ENCODE results near the gene KCTD3.

KCTD3 gene

GRCh38 chr1:215566556-215567490 lies at the start of gene KCTD3:
Gene KCTD3 (plus strand): TSS chr1:215567304. CDS start chr1:215567686, 382 bp downstream.
- peak within 1 kb of the TSS; percentile 64 for H3K9ac ChIP-seq (ENCODE audit: low read depth, low read length)
- no peaks in the 10 kb centered on the region for H3K9me3 ChIP-seq (ENCODE audit: control insufficient read depth, insufficient read depth, low read length)
- H3K36me3 ChIP-seq (ENCODE audit: insufficient read depth, low read length) = no peaks in the 10 kb centered on the region
- H3K4me1 ChIP-seq (ENCODE audit: insufficient read depth, low read length) = peaks cover 8% of the 10 kb centered on the region; the same call in 1 of the 2 replicates

GRCh38 chr1:215517441-215517891 lies 49.6 kb upstream of the KCTD3 start:
- Histone ChIP-seq H3K9me3 (ENCODE audit: control insufficient read depth, insufficient read depth, low read length) (no peaks in the 10 kb centered on the region), H3K9ac (ENCODE audit: low read depth, low read length) (no peak overlapping the region), H3K36me3 (ENCODE audit: insufficient read depth, low read length) (no peaks in the 10 kb centered on the region), H3K4me1 (ENCODE audit: insufficient read depth, low read length) (no peaks in the 10 kb centered on the region)

- Histone ChIP-seq H3K36me3 (ENCODE audit: insufficient read depth, low read length) (no peaks in the 10 kb centered on the region), H3K9me3 (ENCODE audit: control insufficient read depth, insufficient read depth, low read length) (no peaks in the 10 kb centered on the region), H3K4me1 (ENCODE audit: insufficient read depth, low read length) (no peaks in the 10 kb centered on the region), H3K9ac (ENCODE audit: low read depth, low read length) (no peak overlapping the region)
Measured at GRCh38 chr1:215518594-215518993, 48.5 kb upstream of the KCTD3 start.

GRCh38 chr1:215521279-215521678 lies 45.8 kb upstream of the KCTD3 start:
- H3K4me1 ChIP-seq (ENCODE audit: insufficient read depth, low read length) = no peaks in the 10 kb centered on the region
- H3K36me3 ChIP-seq (ENCODE audit: insufficient read depth, low read length) = no peaks in the 10 kb centered on the region
- no peak overlapping the region for H3K9ac ChIP-seq (ENCODE audit: low read depth, low read length)
- no peaks in the 10 kb centered on the region for H3K9me3 ChIP-seq (ENCODE audit: control insufficient read depth, insufficient read depth, low read length)

- Histone ChIP-seq H3K9ac (ENCODE audit: low read depth, low read length) (no peak overlapping the region), H3K9me3 (ENCODE audit: control insufficient read depth, insufficient read depth, low read length) (no peaks in the 10 kb centered on the region), H3K36me3 (ENCODE audit: insufficient read depth, low read length) (no peaks in the 10 kb centered on the region), H3K4me1 (ENCODE audit: insufficient read depth, low read length) (no peaks in the 10 kb centered on the region)
Measured at GRCh38 chr1:215523128-215523861, 43.8 kb upstream of the KCTD3 start.

- H3K36me3 ChIP-seq (ENCODE audit: insufficient read depth, low read length) = no peaks in the 10 kb centered on the region
- H3K9ac ChIP-seq (ENCODE audit: low read depth, low read length) = no peak overlapping the region
- H3K9me3 ChIP-seq (ENCODE audit: control insufficient read depth, insufficient read depth, low read length) = no peaks in the 10 kb centered on the region
- no peaks in the 10 kb centered on the region for H3K4me1 ChIP-seq (ENCODE audit: insufficient read depth, low read length)
Measured at GRCh38 chr1:215523906-215524305, 43.2 kb upstream of the KCTD3 start.

GRCh38 chr1:215526147-215526845 lies 40.8 kb upstream of the KCTD3 start:
- Histone ChIP-seq H3K36me3 (ENCODE audit: insufficient read depth, low read length) (no peaks in the 10 kb centered on the region), H3K9ac (ENCODE audit: low read depth, low read length) (no peak overlapping the region), H3K9me3 (ENCODE audit: control insufficient read depth, insufficient read depth, low read length) (no peaks in the 10 kb centered on the region), H3K4me1 (ENCODE audit: insufficient read depth, low read length) (no peaks in the 10 kb centered on the region)

GRCh38 chr1:215526846-215527151 lies 40.3 kb upstream of the KCTD3 start:
- no peaks in the 10 kb centered on the region for H3K4me1 ChIP-seq (ENCODE audit: insufficient read depth, low read length)
- no peaks in the 10 kb centered on the region for H3K9me3 ChIP-seq (ENCODE audit: control insufficient read depth, insufficient read depth, low read length)
- no peak overlapping the region for H3K9ac ChIP-seq (ENCODE audit: low read depth, low read length)
- no peaks in the 10 kb centered on the region for H3K36me3 ChIP-seq (ENCODE audit: insufficient read depth, low read length)

- Histone ChIP-seq H3K9ac (ENCODE audit: low read depth, low read length) (no peak overlapping the region), H3K9me3 (ENCODE audit: control insufficient read depth, insufficient read depth, low read length) (no peaks in the 10 kb centered on the region), H3K36me3 (ENCODE audit: insufficient read depth, low read length) (no peaks in the 10 kb centered on the region), H3K4me1 (ENCODE audit: insufficient read depth, low read length) (no peaks in the 10 kb centered on the region)
Measured at GRCh38 chr1:215529111-215529510, 38.0 kb upstream of the KCTD3 start.

GRCh38 chr1:215529571-215529970 lies 37.5 kb upstream of the KCTD3 start:
- Histone ChIP-seq H3K9ac (ENCODE audit: low read depth, low read length) (no peak overlapping the region), H3K4me1 (ENCODE audit: insufficient read depth, low read length) (no peaks in the 10 kb centered on the region), H3K36me3 (ENCODE audit: insufficient read depth, low read length) (no peaks in the 10 kb centered on the region), H3K9me3 (ENCODE audit: control insufficient read depth, insufficient read depth, low read length) (no peaks in the 10 kb centered on the region)

- Histone ChIP-seq H3K36me3 (ENCODE audit: insufficient read depth, low read length) (no peaks in the 10 kb centered on the region), H3K4me1 (ENCODE audit: insufficient read depth, low read length) (no peaks in the 10 kb centered on the region), H3K9ac (ENCODE audit: low read depth, low read length) (no peak overlapping the region), H3K9me3 (ENCODE audit: control insufficient read depth, insufficient read depth, low read length) (no peaks in the 10 kb centered on the region)
Measured at GRCh38 chr1:215530401-215530984, 36.6 kb upstream of the KCTD3 start.

- Histone ChIP-seq H3K36me3 (ENCODE audit: insufficient read depth, low read length) (no peaks in the 10 kb centered on the region), H3K9ac (ENCODE audit: low read depth, low read length) (no peak overlapping the region; the same call in 1 of the 2 replicates), H3K9me3 (ENCODE audit: control insufficient read depth, insufficient read depth, low read length) (no peaks in the 10 kb centered on the region), H3K4me1 (ENCODE audit: insufficient read depth, low read length) (no peaks in the 10 kb centered on the region)
Measured at GRCh38 chr1:215539803-215540570, 27.1 kb upstream of the KCTD3 start.

GRCh38 chr1:215542301-215542700 lies 24.8 kb upstream of the KCTD3 start:
- H3K4me1 ChIP-seq (ENCODE audit: insufficient read depth, low read length) = no peaks in the 10 kb centered on the region
- no peaks in the 10 kb centered on the region for H3K9me3 ChIP-seq (ENCODE audit: control insufficient read depth, insufficient read depth, low read length)

More at GRCh38 chr1:215542301-215542700, 24.8 kb upstream of the KCTD3 start:
- no peak overlapping the region for H3K9ac ChIP-seq (ENCODE audit: low read depth, low read length)
- no peaks in the 10 kb centered on the region for H3K36me3 ChIP-seq (ENCODE audit: insufficient read depth, low read length)
